Measurements from ENCODE around the gene WDR72.

The WDR72 gene

DNA sequence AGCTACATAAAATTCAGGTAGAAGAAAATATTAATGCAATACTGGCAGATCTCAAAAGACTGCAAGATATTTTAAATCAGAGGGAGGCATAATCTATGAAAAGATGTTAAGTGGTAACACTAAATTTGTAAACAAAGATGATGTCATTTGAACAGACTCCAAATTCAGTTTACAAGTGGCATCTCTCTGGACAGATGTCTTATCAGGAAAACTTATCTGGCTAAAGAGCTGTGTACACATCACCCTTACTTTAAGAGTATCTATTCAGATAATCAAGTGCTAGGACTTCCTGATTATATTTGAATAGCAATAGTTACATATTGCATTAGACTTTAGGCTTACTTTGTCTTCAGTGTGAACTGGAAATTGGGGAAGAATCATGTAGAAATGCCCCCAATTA, 231.5 kb downstream of the WDR72 start:
- peak; percentile 40 for DNase-seq

DNA sequence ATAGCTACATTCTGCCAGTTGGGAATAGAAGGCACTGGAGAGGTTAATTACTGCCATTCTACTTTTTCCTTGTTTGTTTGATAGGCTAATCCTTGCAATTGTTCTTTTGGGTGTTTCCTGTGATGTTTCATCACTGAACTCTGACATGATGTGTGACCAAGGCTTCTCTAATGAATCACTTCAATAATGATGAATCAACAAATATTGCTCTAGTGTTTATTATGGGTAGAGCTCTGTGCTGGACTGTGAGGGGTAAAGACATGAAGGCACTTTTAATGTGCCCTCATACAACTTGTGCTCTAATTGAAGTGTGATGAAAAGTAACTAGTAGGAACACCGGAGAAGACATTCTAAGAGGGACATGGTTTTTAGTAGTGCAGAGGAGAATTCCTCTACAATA, 233.6 kb downstream of the WDR72 start:
- no peak for DNase-seq

DNA sequence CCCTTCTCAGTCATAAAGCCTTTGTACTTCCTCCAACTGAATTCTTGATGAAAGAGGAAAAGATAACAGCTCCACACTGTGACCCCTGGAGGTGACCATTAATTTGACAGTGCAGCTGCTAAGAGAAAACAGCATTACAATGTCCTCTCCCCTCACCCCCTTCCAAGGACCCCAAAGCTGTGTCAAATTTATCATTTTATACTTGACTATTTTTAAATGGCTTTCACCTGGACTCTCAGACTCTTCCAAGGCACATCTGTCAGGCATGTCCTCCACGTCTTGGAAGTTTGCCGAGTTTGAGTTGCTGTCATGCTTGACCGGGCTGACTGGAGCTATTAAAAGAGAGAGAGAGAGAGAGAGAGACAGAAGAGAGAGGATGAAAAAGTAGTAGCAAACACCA, 236.5 kb downstream of the WDR72 start:
- DNase-seq, result peak; percentile 10

DNA sequence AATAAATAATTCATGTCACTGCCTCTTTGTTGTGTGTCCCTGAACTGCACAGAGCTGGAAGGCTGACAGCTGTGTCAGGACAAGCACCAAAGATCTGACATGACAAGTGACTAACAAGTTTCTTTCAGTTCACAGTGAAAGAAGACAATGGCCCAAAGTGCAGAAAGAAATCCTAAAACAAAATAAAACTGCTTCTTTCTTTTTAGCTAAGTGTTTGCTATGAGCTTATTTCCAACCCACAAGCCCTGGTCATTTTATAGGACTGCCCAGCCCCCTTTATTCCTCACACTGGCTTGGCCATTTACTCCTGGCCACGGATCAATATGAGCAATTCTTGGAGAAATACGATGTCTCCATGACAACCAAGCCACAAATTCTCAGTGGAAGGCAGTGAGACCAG, 238.5 kb downstream of the WDR72 start:
- DNase-seq, result no peak

DNA sequence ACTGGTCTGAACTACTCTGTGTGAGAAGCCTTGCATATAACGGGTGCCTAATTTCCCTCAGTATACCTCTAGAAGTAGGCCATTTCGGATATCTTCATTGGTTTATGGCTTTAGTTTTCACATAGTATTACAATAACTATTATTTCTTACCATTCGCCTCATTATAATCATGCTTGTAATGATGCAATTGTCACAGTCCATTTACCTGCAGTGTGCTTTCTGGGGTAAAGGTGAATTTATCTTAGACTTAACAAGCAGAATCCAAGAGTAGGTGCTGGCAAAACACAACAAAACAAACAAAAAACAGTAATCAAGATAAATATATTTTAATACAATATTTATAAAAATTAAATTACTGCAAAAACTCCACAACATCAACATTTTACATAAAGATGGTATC, 246.0 kb downstream of the WDR72 start:
- DNase-seq, result no peak

DNA sequence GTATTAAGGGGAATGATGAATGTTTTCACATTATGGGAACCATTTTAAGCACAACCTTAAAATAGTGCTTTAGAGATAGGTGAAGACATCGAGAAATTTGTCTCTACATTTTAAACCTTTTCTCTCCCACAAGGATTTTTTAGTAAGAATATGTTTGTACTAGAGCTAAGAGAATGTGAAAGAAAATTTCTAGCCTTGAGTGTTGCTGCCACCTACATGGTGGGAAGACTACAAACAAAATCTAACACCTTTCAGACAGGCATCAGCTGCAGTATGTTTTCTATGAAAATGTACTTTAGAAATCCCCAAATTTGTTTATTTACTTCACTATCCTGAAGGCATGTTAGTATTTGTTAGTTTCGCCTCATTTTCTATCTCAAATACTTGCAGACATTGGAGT, 247.4 kb downstream of the WDR72 start:
- no peak for DNase-seq

DNA sequence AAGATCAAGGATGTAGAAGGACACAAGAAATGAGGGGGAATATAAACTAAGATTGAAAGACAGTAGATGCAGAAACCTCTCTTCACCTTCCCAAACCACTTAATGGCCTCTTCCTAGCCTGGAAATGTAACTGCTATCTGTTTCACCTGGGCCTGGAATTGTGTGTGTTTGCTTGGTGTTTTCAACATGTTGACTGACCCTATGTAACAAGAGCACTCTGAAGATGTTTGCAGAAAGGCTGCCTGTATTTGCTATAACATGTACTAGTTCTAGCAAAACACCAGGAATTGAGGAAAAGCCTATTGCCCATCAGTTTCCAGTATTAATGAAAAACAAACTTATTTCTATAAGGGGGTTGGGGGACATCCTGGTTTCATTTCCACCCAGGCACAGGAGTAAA, 248.3 kb downstream of the WDR72 start:
- DNase-seq, result peak; percentile 3

DNA sequence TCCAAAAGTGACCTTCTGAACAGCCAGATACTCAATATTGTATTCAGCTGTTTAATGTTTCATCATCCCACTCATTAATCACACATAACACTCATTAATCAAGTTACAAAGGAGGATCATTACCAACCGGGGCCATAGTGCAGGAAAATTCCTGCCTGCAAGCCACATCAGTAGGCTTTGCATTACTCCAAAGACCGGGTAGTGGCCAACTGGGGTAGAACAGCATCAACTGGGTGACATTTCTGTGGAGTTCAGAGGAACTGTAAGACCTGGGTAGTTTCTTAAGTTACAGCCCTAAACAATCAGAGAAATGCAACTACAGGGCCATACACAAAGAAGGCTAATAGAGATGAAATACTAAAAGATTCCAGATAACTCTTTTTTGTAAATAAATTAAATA, 253.1 kb downstream of the WDR72 start:
- DNase-seq, result no peak

DNA sequence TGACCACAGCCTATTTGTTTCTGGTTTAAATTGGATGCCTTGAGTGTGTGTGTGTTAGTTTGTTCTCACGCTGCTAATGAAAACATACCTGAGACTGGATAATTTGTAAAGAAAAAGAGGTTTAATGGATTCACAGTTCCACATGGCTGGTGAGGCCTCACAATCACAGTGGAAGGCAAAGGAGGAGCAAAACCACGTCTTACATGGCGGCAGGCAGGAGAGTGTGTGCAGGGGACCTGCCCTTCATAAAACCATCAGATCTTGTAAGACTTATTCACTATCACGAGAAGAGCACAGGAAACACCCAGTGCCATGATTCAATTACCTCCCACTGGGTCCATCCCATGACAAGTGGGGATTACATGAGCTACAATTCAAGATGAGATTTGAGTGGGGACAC, 260.5 kb downstream of the WDR72 start:
- no peak for DNase-seq

DNA sequence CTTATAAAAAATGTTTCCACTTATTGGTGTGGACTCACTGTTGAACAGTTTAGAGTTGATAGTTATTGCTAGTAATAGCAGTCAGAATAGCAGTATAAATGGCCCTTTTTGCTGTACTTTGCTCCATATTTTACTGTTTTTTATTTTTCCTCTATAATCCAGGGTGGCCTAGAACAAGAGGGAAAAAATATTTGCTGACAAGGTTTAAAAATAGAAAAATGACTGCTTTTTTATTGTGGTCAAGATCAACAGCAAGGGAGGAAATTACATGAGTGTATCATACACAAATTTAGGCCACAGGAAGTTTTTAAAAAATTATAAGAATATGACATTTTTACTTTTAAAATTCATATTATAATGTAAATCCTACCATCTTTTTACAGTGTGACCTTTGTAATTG, 269.1 kb downstream of the WDR72 start:
- no peak for DNase-seq

DNA sequence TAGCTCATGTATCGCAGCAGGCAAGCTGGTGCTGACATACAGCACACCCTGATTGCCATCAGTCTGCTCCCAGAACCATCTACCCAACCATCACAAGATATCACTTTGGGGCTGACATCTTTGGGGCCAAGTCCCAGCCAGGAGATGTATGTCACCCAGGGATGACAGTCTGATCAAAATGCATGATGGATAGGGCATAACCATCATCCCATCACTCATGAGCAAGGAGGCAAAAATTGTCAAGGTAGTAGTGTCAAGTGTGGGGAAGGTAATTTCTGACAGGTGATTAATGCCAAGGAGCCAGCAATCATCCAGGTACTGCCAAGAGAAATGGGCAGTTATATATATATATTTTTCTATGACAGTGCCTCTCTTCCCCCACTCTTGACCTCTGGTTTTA, 277.4 kb downstream of the WDR72 start:
- no peak for DNase-seq

DNA sequence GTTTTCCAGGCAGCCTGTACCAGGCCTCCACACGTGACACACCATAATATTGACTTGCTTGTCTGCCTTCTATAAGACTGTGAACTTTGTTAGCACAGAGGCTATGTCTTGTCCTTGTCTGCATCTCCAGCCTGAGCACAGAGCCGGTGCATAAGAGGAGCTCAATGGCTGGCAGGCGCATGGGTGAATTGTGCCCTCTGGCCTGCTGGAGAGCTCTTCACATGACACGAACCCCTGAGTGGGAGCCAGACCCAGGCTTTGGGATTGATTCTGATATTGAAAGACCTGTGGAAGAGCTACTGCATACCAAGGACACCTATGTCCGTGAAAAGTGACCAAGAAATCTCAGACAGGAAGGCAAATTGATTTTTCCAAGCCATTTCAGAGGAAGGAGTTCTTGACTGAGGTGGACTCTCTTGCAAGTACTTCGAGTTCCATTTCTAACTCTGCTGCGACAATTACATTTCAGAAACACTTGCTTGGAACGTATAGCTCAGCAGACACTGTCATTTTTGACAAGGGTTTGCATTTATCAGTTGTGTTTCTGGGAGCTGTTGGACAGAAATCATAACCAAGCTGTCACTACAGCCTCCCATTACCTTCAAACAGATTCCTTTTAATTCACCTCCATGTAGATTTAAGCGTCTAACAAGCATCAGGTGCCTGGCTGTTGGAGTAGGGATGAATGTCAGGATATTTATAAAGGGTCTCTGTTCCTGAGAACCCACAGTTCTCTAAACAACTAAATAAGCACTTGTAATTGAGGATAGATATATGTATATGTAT, 281.3 kb downstream of the WDR72 start:
- DNase-seq, result no peak

DNA sequence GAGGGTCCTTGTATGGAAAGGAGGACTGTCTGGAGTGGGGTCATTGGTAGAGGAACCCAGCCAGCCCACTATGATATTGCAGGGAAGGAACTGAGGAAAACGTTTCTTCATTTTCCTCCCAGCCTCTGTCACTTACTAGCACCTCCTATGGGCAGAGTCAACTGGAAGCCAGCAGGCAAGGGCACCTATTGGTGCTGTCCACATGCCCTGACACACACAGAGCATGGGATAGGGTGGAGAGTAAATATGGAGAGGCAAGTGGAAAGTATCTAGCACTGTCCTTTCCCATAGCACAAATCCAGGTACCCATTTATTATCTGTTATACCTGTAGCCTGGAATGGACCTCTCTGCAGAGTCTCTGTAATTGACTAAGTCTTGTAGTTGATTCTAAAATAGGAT, 285.6 kb downstream of the WDR72 start:
- DNase-seq, result no peak

DNA sequence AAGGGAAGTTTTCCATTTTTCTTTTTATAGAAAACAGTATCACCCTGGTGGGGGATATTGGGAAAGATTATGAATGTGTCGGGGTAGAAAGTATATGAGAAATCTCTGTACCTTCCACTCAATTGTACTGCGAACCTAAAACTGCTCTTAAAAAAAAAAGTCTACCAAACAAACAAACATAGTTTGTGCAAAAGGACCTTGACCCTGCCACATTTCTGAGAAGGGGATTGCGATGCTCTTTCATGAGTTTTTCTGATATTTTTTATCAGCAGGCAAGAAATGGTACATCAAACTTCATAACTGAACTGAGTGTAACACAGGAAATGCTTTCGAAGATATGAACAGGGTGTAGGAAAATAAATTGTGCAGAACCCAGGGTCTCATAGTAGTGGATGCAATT, 286.0 kb downstream of the WDR72 start:
- no peak for DNase-seq

DNA sequence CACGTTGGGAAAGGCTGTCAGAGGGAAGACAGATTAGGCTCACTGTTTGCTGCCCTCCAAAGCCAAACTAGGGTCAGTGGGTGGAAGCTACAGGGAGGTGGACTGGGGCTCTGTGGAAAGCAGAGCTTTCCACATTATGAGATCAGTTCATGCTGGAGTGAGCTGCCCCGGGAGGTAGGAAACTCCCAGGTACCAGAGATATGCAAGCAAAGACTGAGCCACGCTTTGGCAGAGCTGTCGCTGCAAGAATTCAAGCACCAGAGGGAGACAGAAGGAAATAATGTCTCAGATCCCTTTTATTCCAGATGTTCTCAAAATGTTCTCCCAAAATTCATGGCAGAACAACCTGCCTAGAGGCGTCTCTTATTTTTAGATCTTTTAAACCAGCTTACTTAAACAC, 286.6 kb downstream of the WDR72 start:
- DNase-seq, result no peak

DNA sequence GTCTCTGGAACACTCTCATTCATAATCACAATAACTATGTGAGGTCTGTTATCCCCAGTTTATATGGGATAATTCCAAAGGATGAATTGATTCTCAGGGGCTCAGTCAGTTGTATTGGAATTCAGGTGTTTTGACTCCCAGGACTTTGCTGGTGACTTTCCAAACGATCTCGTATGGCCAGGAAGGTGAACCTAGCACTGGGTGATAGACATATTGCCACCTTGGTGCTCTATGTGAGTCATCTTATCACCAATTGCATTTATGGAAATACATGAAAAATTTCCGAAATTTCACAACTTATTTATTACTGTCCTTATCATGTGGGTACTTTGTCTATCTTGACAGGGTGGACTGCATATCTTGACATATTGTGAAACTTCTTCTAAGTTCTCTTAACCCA, 287.3 kb downstream of the WDR72 start:
- no peak for DNase-seq

DNA sequence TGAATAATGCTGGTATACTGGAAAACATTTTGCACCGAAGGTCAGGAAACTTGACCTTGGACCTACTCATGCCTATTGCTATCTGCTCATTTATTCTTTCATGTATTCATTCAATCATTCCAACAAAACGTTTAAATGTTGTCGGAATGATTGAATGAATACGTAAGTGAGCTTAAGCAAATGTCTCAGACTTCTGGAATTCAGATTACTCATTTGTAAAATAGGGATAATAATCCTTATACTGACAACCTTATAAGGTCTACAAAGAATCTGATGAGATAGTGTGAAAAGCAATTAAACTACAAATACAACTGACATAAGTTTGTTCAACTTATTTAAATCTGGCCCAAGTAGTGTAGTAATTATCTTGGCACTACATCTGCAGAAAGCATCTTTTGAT, 288.7 kb downstream of the WDR72 start:
- DNase-seq, result no peak

DNA sequence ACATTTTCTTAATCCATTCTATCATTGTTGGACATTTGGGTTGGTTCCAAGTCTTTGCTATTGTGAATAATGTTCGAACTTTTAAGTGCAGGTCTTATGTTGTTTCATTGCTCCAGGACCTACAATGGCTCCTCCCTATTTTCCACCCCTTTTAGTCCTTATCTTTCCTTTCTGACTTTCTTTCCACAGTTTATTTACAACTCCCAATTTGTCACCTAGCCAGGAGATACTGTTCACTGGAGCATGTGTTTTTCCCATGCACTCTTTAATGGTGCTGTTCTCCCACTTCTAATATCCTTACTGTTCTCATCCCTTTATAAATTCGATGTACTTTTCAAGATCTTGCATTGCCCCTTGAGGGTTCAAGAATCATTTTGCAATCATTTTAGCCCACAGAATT, 290.0 kb downstream of the WDR72 start:
- no peak for DNase-seq
